C4-2B (cell line): ENCODE data around the gene CMIP.

Experiments used
- CTCF ChIP-seq: fragments of 450-650 bp; conservative IDR thresholded peaks from 2 replicates; pipeline ENCODE4 v1.5.1; 2017; ENCODE audit warnings: mild to moderate bottlenecking
- ZFX ChIP-seq: fragments of 450-650 bp; IDR thresholded peaks from 2 replicates; pipeline ENCODE4 v1.6.1; 2017

DNA sequence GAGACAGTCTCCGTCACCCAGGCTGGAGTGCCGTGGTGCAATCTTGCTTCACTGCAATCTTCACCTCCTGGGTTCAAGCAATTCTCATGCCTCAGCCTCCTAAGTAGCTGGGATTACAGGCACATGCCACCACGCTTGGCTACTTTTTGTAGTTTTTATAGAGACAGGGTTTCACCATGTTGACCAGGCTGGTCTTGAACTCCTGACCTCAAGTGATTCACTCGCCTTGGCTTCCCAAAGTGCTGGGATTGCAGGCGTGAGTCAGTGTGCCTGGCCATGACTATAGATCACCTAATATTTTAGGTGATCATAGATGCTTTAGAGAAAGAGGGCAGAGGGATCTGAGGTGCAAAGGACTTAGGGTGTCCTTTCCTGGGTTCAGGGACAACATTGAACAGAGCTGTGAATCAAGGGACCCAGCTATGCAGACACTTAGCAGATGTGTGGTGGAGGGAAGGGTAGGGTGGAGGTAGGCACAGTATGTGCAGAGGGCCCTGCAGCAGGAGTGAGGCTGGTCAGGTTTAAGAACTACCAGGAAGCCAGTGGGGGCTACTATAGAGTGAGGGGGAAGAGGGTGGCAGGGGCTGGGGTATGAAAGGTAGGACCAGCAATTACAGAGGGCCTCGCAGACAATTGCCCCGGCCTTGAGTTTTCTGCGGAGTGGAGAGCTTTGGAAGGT lies 116.5 kb downstream of the CMIP start:
- TF ChIP-seq CTCF (no peak), ZFX (no peak)
